GM23338 (cell line): Measurements from ENCODE around the gene CLEC2B. TPM values are rescaled to one million over a fixed set of nuclear protein-coding genes. Genes with fewer than 3 reads are reported as not detected.

ENCODE experiments used
- ATAC-seq: fragments of 200-7000 bp; cut with Tn5 transposase; 3 replicates; pipeline ENCODE4 v1.9.1; 2020
- DNase-seq: peaks from one replicate; pipeline ENCODE4 v3.0.0-alpha.2; 2015; ENCODE audit warnings: low spot score
- H2AFZ ChIP-seq: fragments of 200-600 bp; sonication (generic); 2 replicates; pipeline ENCODE4 v1.8.0; 2016; ENCODE audit warnings: antibody characterized with exemption, mild to moderate bottlenecking, moderate library complexity
- H3F3A ChIP-seq: fragments of 200-600 bp; sonication (generic); replicated peaks from 2 replicates; pipeline ENCODE4 v1.8.0; 2017; ENCODE audit warnings: antibody characterized with exemption, mixed run types, low read depth
- H3K27ac ChIP-seq: fragments of 200-600 bp; sonication (generic); 2 replicates; pipeline ENCODE4 v1.6.1; 2016; ENCODE audit warnings: low read depth
- H3K27me3 ChIP-seq: fragments of 200-600 bp; sonication (generic); 2 replicates; pipeline ENCODE4 v1.8.0; 2016; ENCODE audit warnings: mild to moderate bottlenecking, mixed run types, moderate library complexity; ENCODE audit not compliant: insufficient read depth
- H3K36me3 ChIP-seq: fragments of 200-600 bp; sonication (generic); 2 replicates; pipeline ENCODE4 v1.8.0; 2016; ENCODE audit warnings: mild to moderate bottlenecking; ENCODE audit not compliant: insufficient read depth
- H3K4me1 ChIP-seq: fragments of 200-600 bp; sonication (generic); 2 replicates; pipeline ENCODE4 v1.8.0; 2016; ENCODE audit warnings: mild to moderate bottlenecking, moderate library complexity; ENCODE audit not compliant: insufficient read depth
- H3K4me2 ChIP-seq: fragments of 200-600 bp; sonication (generic); 2 replicates; pipeline ENCODE4 v1.7.1; 2017; ENCODE audit warnings: mixed run types
- H3K4me3 ChIP-seq: fragments of 200-600 bp; sonication (generic); 2 replicates; pipeline ENCODE4 v1.6.1; 2016; ENCODE audit warnings: mixed run types
- H3K79me2 ChIP-seq: fragments of 200-600 bp; sonication (generic); replicated peaks from 2 replicates; pipeline ENCODE4 v1.8.0; 2017; ENCODE audit warnings: mild to moderate bottlenecking; ENCODE audit not compliant: insufficient read depth
- H3K9me2 ChIP-seq: fragments of 200-600 bp; sonication (generic); 2 replicates; pipeline ENCODE4 v1.8.0; 2017; ENCODE audit not compliant: insufficient read depth
- H4K20me1 ChIP-seq: fragments of 200-600 bp; sonication (generic); replicated peaks from 2 replicates; pipeline ENCODE4 v1.8.0; 2017; ENCODE audit warnings: mild to moderate bottlenecking; ENCODE audit not compliant: insufficient read depth
- H3K27ac Mint-ChIP-seq: 2 replicates; pipeline ENCODE4 v1.8.0; 2020; ENCODE audit warnings: inconsistent platforms, mild to moderate bottlenecking, moderate library complexity, mixed read lengths
- H3K27me3 Mint-ChIP-seq: 3 replicates; pipeline ENCODE4 v1.8.0; 2022; ENCODE audit warnings: low read depth, mild to moderate bottlenecking, moderate library complexity, mixed read lengths, inconsistent platforms; ENCODE audit not compliant: insufficient read depth, poor library complexity
- H3K36me3 Mint-ChIP-seq: 3 replicates; pipeline ENCODE4 v1.8.0; 2021; ENCODE audit warnings: low read depth, mild to moderate bottlenecking, inconsistent platforms, moderate library complexity, mixed read lengths
- H3K4me1 Mint-ChIP-seq: 3 replicates; pipeline ENCODE4 v1.8.0; 2020; ENCODE audit warnings: mild to moderate bottlenecking, inconsistent platforms, mixed read lengths
- H3K4me3 Mint-ChIP-seq: 3 replicates; pipeline ENCODE4 v1.8.0; 2021; ENCODE audit warnings: moderate library complexity, mild to moderate bottlenecking, inconsistent platforms, mixed read lengths
- H3K9me3 Mint-ChIP-seq: 3 replicates; pipeline ENCODE4 v1.8.0; 2020; ENCODE audit warnings: moderate library complexity, mild to moderate bottlenecking, inconsistent platforms, mixed read lengths
- CREB1 ChIP-seq: fragments of 250-450 bp; sonication (Bioruptor Pico); IDR thresholded peaks from 2 replicates; pipeline ENCODE4 v1.5.0; 2020; ENCODE audit warnings: low read depth, mild to moderate bottlenecking, moderate library complexity
- EZH2phosphoT487 ChIP-seq: fragments of 200-600 bp; sonication (generic); IDR thresholded peaks from one replicate; pipeline ENCODE4 v1.8.1; 2018; ENCODE audit warnings: antibody characterized with exemption; ENCODE audit not compliant: unreplicated experiment
- JUNB ChIP-seq: IDR thresholded peaks from one replicate; pipeline ENCODE4 v1.6.1; 2016; ENCODE audit warnings: antibody characterized with exemption; ENCODE audit not compliant: unreplicated experiment
- NANOG ChIP-seq: IDR thresholded peaks from 2 replicates; pipeline ENCODE4 v1.6.1; 2016; ENCODE audit warnings: antibody characterized with exemption, borderline replicate concordance
- POLR2AphosphoS5 ChIP-seq: IDR thresholded peaks from 2 replicates; pipeline ENCODE4 v1.6.1; 2016; ENCODE audit warnings: antibody characterized with exemption, low read depth
- REST ChIP-seq: IDR thresholded peaks from one replicate; pipeline ENCODE4 v1.6.1; 2018; ENCODE audit warnings: antibody characterized with exemption; ENCODE audit not compliant: unreplicated experiment
- ZNF331 ChIP-seq: fragments of 250-450 bp; sonication (Bioruptor Pico); IDR thresholded peaks from 2 replicates; pipeline ENCODE4 v1.5.0; 2020; ENCODE audit warnings: low read depth, mild to moderate bottlenecking, moderate library complexity
- ZNF462 ChIP-seq: fragments of 250-450 bp; sonication (Bioruptor Pico); IDR thresholded peaks from 2 replicates; pipeline ENCODE4 v1.5.0; 2020; ENCODE audit warnings: mild to moderate bottlenecking, moderate library complexity
- polyA plus RNA-seq: library from polyadenylated mRNA; unstranded; fragments of >200 nt; fragmentation: Nextera tagmentation; extraction: Ambion mirVana; gene quantifications from 2 replicates; pipeline ENCODE4 v1.2.1, GENCODE V29; 2016
- total RNA-seq: library from RNA; depleted of rRNA; stranded (reverse); fragments of >200 nt; shearing (Covaris generic); gene quantifications from 2 replicates; pipeline ENCODE4 v1.2.3, GENCODE V29; 2014
- TF ChIP-seq, protein P1 (sequence below), 2 experiments: fragments of 200-600 bp in 1 of 2; sonication (generic) in 1 of 2; conservative IDR thresholded peaks; 2 replicates each; pipeline versions ENCODE4 v1.5.1 to v1.6.1; 2016 to 2017; ENCODE audit warnings: antibody characterized with exemption in 2 of 2, low read depth in 2 of 2, mild to moderate bottlenecking in 2 of 2, moderate library complexity in 1 of 2

The CLEC2B gene
- total and polyA plus RNA-seq, 2 experiments from 2014 or later = not detected

- TF ChIP-seq ZNF462 (CRISPR knock-in tag) (no peak), ZNF331 (CRISPR knock-in tag) (no peak), POLR2AphosphoS5 (no peak), JUNB (no peak)
Measured at GRCh38 chr12:9897535-9897934, 28.4 kb upstream of the CLEC2B start (continued).

GRCh38 chr12:9895215-9895971 lies 26.2 kb upstream of the CLEC2B start:
- Mint-ChIP-seq H3K4me3 (no peak overlapping the region), H3K27me3 (peaks cover 1% of the 10 kb centered on the region), H3K36me3 (no peaks in the 10 kb centered on the region), H3K9me3 (no peaks in the 10 kb centered on the region), H3K4me1 (peaks cover 7% of the 10 kb centered on the region), H3K27ac (no peak overlapping the region)
- Histone ChIP-seq H3K9me2 (peaks cover 5% of the 10 kb centered on the region; the same call in 1 of the 2 replicates), H3K27ac (no peak overlapping the region), H3K36me3 (no peaks in the 10 kb centered on the region), H4K20me1 (no peaks in the 10 kb centered on the region), H3K4me1 (no peaks in the 10 kb centered on the region; the same call in 1 of the 2 replicates), H3K4me2 (no peak overlapping the region), H3K4me3 (no peak overlapping the region), H2AFZ (peak overlapping the region; percentile 80; the same call in 1 of the 2 replicates), H3F3A (no peaks in the 10 kb centered on the region), H3K79me2 (no peaks in the 10 kb centered on the region), H3K27me3 (no peaks in the 10 kb centered on the region)
- no peak for ATAC-seq
- DNase-seq = no peak
- TF ChIP-seq JUNB (no peak), NANOG (no peak), ZNF331 (CRISPR knock-in tag) (no peak), REST (no peak), EZH2phosphoT487 (no peak), CREB1 (no peak)
- TF ChIP-seq, protein P1, sequence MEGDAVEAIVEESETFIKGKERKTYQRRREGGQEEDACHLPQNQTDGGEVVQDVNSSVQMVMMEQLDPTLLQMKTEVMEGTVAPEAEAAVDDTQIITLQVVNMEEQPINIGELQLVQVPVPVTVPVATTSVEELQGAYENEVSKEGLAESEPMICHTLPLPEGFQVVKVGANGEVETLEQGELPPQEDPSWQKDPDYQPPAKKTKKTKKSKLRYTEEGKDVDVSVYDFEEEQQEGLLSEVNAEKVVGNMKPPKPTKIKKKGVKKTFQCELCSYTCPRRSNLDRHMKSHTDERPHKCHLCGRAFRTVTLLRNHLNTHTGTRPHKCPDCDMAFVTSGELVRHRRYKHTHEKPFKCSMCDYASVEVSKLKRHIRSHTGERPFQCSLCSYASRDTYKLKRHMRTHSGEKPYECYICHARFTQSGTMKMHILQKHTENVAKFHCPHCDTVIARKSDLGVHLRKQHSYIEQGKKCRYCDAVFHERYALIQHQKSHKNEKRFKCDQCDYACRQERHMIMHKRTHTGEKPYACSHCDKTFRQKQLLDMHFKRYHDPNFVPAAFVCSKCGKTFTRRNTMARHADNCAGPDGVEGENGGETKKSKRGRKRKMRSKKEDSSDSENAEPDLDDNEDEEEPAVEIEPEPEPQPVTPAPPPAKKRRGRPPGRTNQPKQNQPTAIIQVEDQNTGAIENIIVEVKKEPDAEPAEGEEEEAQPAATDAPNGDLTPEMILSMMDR (conservative IDR thresholded peaks at IDR 0.05; ENCODE audit: low read depth in 2 of 2) = no peak
